ENCODE measurements around the gene MIPOL1.

DNA sequence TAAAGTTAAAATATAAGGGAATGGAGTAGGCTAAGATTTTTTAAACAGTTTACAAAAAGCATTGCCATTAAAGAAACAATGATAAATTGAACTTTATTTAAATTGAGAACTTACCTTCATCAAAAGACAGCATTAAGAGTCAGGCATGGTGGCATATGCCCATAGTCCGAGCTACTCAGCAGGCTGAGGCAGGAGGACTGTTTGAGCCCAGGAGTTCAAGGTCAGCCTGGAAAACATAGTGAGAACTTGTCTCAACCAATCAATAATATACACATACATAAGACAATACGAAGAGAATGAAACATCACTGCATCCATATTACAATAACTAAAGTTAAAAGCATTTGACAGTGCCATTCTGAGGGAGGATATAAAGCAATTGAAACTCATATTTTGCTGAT, 299.7 kb downstream of the MIPOL1 start:
- TF ChIP-seq, protein P1, sequence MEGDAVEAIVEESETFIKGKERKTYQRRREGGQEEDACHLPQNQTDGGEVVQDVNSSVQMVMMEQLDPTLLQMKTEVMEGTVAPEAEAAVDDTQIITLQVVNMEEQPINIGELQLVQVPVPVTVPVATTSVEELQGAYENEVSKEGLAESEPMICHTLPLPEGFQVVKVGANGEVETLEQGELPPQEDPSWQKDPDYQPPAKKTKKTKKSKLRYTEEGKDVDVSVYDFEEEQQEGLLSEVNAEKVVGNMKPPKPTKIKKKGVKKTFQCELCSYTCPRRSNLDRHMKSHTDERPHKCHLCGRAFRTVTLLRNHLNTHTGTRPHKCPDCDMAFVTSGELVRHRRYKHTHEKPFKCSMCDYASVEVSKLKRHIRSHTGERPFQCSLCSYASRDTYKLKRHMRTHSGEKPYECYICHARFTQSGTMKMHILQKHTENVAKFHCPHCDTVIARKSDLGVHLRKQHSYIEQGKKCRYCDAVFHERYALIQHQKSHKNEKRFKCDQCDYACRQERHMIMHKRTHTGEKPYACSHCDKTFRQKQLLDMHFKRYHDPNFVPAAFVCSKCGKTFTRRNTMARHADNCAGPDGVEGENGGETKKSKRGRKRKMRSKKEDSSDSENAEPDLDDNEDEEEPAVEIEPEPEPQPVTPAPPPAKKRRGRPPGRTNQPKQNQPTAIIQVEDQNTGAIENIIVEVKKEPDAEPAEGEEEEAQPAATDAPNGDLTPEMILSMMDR (IDR thresholded peaks at IDR 0.05), result no peak
- TF ChIP-seq EP300 (IDR thresholded peaks at IDR 0.05) (no peak), POLR2A (IDR thresholded peaks at IDR 0.05) (no peak)

All from ovary (tissue), 3 donors.